ENCODE data around the gene ZNF668.

- no peak for TF ChIP-seq POLR2A (IDR thresholded peaks at IDR 0.05)
- TF ChIP-seq, protein P1, sequence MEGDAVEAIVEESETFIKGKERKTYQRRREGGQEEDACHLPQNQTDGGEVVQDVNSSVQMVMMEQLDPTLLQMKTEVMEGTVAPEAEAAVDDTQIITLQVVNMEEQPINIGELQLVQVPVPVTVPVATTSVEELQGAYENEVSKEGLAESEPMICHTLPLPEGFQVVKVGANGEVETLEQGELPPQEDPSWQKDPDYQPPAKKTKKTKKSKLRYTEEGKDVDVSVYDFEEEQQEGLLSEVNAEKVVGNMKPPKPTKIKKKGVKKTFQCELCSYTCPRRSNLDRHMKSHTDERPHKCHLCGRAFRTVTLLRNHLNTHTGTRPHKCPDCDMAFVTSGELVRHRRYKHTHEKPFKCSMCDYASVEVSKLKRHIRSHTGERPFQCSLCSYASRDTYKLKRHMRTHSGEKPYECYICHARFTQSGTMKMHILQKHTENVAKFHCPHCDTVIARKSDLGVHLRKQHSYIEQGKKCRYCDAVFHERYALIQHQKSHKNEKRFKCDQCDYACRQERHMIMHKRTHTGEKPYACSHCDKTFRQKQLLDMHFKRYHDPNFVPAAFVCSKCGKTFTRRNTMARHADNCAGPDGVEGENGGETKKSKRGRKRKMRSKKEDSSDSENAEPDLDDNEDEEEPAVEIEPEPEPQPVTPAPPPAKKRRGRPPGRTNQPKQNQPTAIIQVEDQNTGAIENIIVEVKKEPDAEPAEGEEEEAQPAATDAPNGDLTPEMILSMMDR (IDR thresholded peaks at IDR 0.05) = no peak
Observed at GRCh38 chr16:31077024-31077423, 3.0 kb upstream of the ZNF668 start.
